Measurements from ENCODE around the gene TRIM65. TPM values are rescaled to one million over a fixed set of nuclear protein-coding genes. Genes with fewer than 3 reads are reported as not detected.

Gene TRIM65
- total RNA-seq, 2 donors from 2014 or later: 12.5 to 21.0 TPM

GRCh38 chr17:75849724-75850123 is 47.0 kb downstream of the TRIM65 start:
- Histone ChIP-seq H3K27ac (peak overlapping the region; percentile 34 to 96 (median 88)), H3K9me3 (no peaks in the 10 kb centered on the region), H3K27me3 (no peaks in the 10 kb centered on the region), H3K4me1 (peaks cover 84% of the 10 kb centered on the region), H3K36me3 (replicated peaks in 1 of 2; ENCODE audit: insufficient read depth in 1 of 2, low read depth in 2 of 2) (peaks cover 0 to 17% of the 10 kb centered on the region in 2 donors), H3K4me3 (no peak overlapping the region)
- ATAC-seq (no peak), DNase-seq (no peak)
- intact Hi-C loops (cut with DNase I): no loop called here
- 70 to 83% methylated on average over 9 of the region's 9 CpGs for WGBS, 2 donors
- TF ChIP-seq POLR2A (IDR thresholded peaks at IDR 0.05) (no peak), CTCF (IDR thresholded peaks at IDR 0.05) (no peak)

- TF ChIP-seq CTCF (IDR thresholded peaks at IDR 0.05): no peak
- TF ChIP-seq POLR2A (IDR thresholded peaks at IDR 0.05): no peak
- Histone ChIP-seq H3K4me1 (peaks cover 84% of the 10 kb centered on the region), H3K4me3 (no peak overlapping the region), H3K27ac (peak overlapping the region; percentile 86 to 97 (median 94)), H3K27me3 (no peaks in the 10 kb centered on the region), H3K36me3 (replicated peaks in 1 of 2; ENCODE audit: insufficient read depth in 1 of 2, low read depth in 2 of 2) (peaks cover 0 to 17% of the 10 kb centered on the region in 2 donors), H3K9me3 (no peaks in the 10 kb centered on the region)
- intact Hi-C loops (cut with DNase I): no loop called here
- no peak for ATAC-seq
- 66% methylated on average over 9 to 11 of the region's 11 CpGs for WGBS, 2 donors
- DNase-seq: no peak
Measured at GRCh38 chr17:75849279-75849646, 47.5 kb downstream of the TRIM65 start.

- Histone ChIP-seq H3K27me3 (no peaks in the 10 kb centered on the region), H3K4me3 (no peak overlapping the region), H3K27ac (peak overlapping the region; percentile 86 to 97 (median 94)), H3K36me3 (replicated peaks in 1 of 2; ENCODE audit: insufficient read depth in 1 of 2, low read depth in 2 of 2) (peaks cover 0 to 17% of the 10 kb centered on the region in 2 donors), H3K9me3 (no peaks in the 10 kb centered on the region), H3K4me1 (peaks cover 84% of the 10 kb centered on the region)
- intact Hi-C loops (cut with DNase I): no loop called here
- DNase-seq (peak; percentile 82 to 90 (median 85)), ATAC-seq (peak; percentile 13)
- WGBS, 2 donors: 10 to 25% methylated on average over 13 to 16 of the region's 16 CpGs
- peak in 2 of 3 donors; percentile 5 to 30 for TF ChIP-seq POLR2A (IDR thresholded peaks at IDR 0.05)
- peak; percentile 23 to 81 (median 70) for TF ChIP-seq CTCF (IDR thresholded peaks at IDR 0.05)
Measured at GRCh38 chr17:75848523-75849278, 48.0 kb downstream of the TRIM65 start.

- Histone ChIP-seq H3K4me1 (peaks cover 78% of the 10 kb centered on the region), H3K27me3 (no peaks in the 10 kb centered on the region)
- intact Hi-C loops (cut with DNase I): no loop called here
Measured at GRCh38 chr17:75847614-75848522, 48.9 kb downstream of the TRIM65 start.

More at GRCh38 chr17:75847614-75848522, 48.9 kb downstream of the TRIM65 start:
- H3K36me3 ChIP-seq (replicated peaks in 1 of 2; ENCODE audit: insufficient read depth in 1 of 2, low read depth in 2 of 2): peaks cover 0 to 17% of the 10 kb centered on the region in 2 donors
- DNase-seq (peak; percentile 47 to 60 (median 58)), ATAC-seq (no peak)
- no peaks in the 10 kb centered on the region for H3K9me3 ChIP-seq
- TF ChIP-seq POLR2A (IDR thresholded peaks at IDR 0.05): no peak
- TF ChIP-seq CTCF (IDR thresholded peaks at IDR 0.05): no peak
- peak overlapping the region; percentile 86 to 97 (median 94) for H3K27ac ChIP-seq
- 63 to 68% methylated on average over 25 of the region's 25 CpGs for WGBS, 2 donors
- H3K4me3 ChIP-seq: no peak overlapping the region
